HL-60/S4 (cell line): ENCODE results near the gene TADA1.

Experiments used
- in situ Hi-C: fragments of 300-500 bp; cut with MboI; formaldehyde crosslinking; loops from 2 replicates; pipeline ENCODE4 v1.14.3; 2022; ENCODE audit warnings: low sequenced_read_pairs

The TADA1 gene

GRCh38 chr1:166875734-166876539 lies at the start of gene TADA1:
Gene TADA1, minus strand, starts transcription at chr1:166876264. Its CDS starts 31 bp downstream, at chr1:166876233.
- in situ Hi-C loops = no loop called here

- in situ Hi-C loops = loop anchor here (25.0 kb wide), 1 partner anchor 612 kb away; no protein-coding TSS in a partner anchor
These were observed 48.9 kb upstream of the TADA1 start for GRCh38 chr1:166924823-166925541.

- in situ Hi-C loops = loop anchor here (25.0 kb wide), 1 partner anchor 616 kb away; no protein-coding TSS in a partner anchor
These were observed 44.8 kb upstream of the TADA1 start for GRCh38 chr1:166920561-166921475.

- in situ Hi-C loops = loop anchor here (25.0 kb wide), 1 partner anchor 618 kb away; no protein-coding TSS in a partner anchor
These were observed 42.9 kb upstream of the TADA1 start for GRCh38 chr1:166918956-166919316.

- in situ Hi-C loops = loop anchor here (25.0 kb wide), 1 partner anchor 619 kb away; no protein-coding TSS in a partner anchor
These were observed 42.3 kb upstream of the TADA1 start for GRCh38 chr1:166918088-166918955.

- in situ Hi-C loops = loop anchor here (25.0 kb wide), 1 partner anchor 621 kb away; no protein-coding TSS in a partner anchor
These were observed 39.9 kb upstream of the TADA1 start for GRCh38 chr1:166915941-166916340.

GRCh38 chr1:166915042-166915441 lies 39.0 kb upstream of the TADA1 start:
- in situ Hi-C loops = loop anchor here (25.0 kb wide), 1 partner anchor 622 kb away; no protein-coding TSS in a partner anchor

- in situ Hi-C loops = loop anchor here (25.0 kb wide), 1 partner anchor 623 kb away; no protein-coding TSS in a partner anchor
These were observed 38.0 kb upstream of the TADA1 start for GRCh38 chr1:166914111-166914510.

- in situ Hi-C loops = loop anchor here (25.0 kb wide), 1 partner anchor 626 kb away; no protein-coding TSS in a partner anchor
These were observed 35.6 kb upstream of the TADA1 start for GRCh38 chr1:166911624-166912023.

- in situ Hi-C loops = loop anchor here (25.0 kb wide), 1 partner anchor 627 kb away; no protein-coding TSS in a partner anchor
These were observed 34.4 kb upstream of the TADA1 start for GRCh38 chr1:166910396-166910994.

- in situ Hi-C loops = loop anchor here (5.0 to 25.0 kb wide), 2 partner anchors 153 to 628 kb away; no protein-coding TSS in a partner anchor
These were observed 32.9 kb upstream of the TADA1 start for GRCh38 chr1:166908942-166909341.

- in situ Hi-C loops = loop anchor here (5.0 to 25.0 kb wide), 2 partner anchors 155 to 630 kb away; no protein-coding TSS in a partner anchor
These were observed 31.7 kb upstream of the TADA1 start for GRCh38 chr1:166907763-166908162.

GRCh38 chr1:166907051-166907450 lies 31.0 kb upstream of the TADA1 start:
- in situ Hi-C loops = loop anchor here (5.0 to 25.0 kb wide), 2 partner anchors 155 to 630 kb away; no protein-coding TSS in a partner anchor

GRCh38 chr1:166906647-166907046 lies 30.6 kb upstream of the TADA1 start:
- in situ Hi-C loops = loop anchor here (5.0 to 25.0 kb wide), 2 partner anchors 156 to 631 kb away; no protein-coding TSS in a partner anchor

- in situ Hi-C loops = loop anchor here (5.0 to 25.0 kb wide), 2 partner anchors 156 to 631 kb away; no protein-coding TSS in a partner anchor
These were observed 29.8 kb upstream of the TADA1 start for GRCh38 chr1:166905900-166906299.

GRCh38 chr1:166905136-166905535 lies 29.1 kb upstream of the TADA1 start:
- in situ Hi-C loops = loop anchor here (5.0 to 25.0 kb wide), 2 partner anchors 157 to 632 kb away; no protein-coding TSS in a partner anchor

GRCh38 chr1:166903232-166903631 lies 27.2 kb upstream of the TADA1 start:
- in situ Hi-C loops = loop anchor here (25.0 kb wide), 1 partner anchor 634 kb away; no protein-coding TSS in a partner anchor

- in situ Hi-C loops = loop anchor here (25.0 kb wide), 1 partner anchor 635 kb away; no protein-coding TSS in a partner anchor
These were observed 26.2 kb upstream of the TADA1 start for GRCh38 chr1:166902279-166902678.
